DOHH2 (cell line): ENCODE results near the gene SYVN1.

Source experiments
- EZH2phosphoT487 ChIP-seq: fragments of 200-600 bp; sonication (generic); IDR thresholded peaks from 2 replicates; pipeline ENCODE4 v1.6.1; 2017; ENCODE audit warnings: borderline replicate concordance, mild to moderate bottlenecking, antibody characterized with exemption, low read length, moderate library complexity, mixed read lengths
- TF ChIP-seq, protein P1 (sequence below): fragments of 200-600 bp; sonication (generic); IDR thresholded peaks from one replicate; pipeline ENCODE4 v1.5.1; 2014; ENCODE audit warnings: antibody characterized with exemption, mild to moderate bottlenecking, low read depth, low read length; ENCODE audit not compliant: poor library complexity, severe bottlenecking

DNA sequence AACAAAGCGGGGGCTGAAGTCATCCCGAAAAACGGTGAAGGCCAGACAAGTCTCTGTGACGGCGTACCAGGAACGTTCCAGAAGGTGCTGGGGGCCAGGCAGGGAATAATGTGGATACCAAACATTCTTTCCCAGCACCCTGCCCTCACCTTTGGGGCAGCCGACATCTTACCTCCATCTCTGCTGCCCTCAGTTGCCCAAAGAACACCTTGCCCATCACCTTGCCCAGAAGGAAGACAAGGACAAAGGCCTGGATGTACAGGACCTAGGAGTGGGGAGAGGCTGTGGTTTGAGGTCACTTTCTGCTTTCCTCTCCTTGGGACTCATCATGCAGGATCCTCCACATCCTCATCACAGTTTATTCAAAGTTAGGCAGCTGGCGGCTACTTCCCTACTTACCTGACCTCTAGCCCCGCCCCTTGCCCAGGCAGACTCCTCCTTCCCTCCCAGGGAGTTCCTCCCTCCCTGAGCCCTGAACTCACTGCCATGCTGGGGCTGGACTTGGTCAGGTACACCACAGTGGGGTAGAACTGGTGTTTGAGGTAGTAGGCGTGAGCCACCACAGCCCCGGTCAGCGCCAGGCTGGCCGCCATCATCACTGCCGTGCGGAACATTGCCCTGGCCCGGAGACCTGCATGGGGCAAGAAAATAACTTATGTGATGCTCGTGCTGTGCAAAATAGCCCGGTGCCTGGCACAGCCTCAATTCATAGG is 1.2 kb downstream of the SYVN1 start:
- TF ChIP-seq, protein P1, sequence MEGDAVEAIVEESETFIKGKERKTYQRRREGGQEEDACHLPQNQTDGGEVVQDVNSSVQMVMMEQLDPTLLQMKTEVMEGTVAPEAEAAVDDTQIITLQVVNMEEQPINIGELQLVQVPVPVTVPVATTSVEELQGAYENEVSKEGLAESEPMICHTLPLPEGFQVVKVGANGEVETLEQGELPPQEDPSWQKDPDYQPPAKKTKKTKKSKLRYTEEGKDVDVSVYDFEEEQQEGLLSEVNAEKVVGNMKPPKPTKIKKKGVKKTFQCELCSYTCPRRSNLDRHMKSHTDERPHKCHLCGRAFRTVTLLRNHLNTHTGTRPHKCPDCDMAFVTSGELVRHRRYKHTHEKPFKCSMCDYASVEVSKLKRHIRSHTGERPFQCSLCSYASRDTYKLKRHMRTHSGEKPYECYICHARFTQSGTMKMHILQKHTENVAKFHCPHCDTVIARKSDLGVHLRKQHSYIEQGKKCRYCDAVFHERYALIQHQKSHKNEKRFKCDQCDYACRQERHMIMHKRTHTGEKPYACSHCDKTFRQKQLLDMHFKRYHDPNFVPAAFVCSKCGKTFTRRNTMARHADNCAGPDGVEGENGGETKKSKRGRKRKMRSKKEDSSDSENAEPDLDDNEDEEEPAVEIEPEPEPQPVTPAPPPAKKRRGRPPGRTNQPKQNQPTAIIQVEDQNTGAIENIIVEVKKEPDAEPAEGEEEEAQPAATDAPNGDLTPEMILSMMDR, result no peak
- TF ChIP-seq EZH2phosphoT487, result no peak
